ENCODE measurements around the gene GNB2.
A peak's percentile ranks its signal among the peaks of the same experiment; 100 is the strongest.

Gene GNB2

GRCh38 chr7:100687261-100687660, 13.7 kb downstream of the GNB2 start:
- no peak for DNase-seq (ENCODE audit: low read depth)
- TF ChIP-seq, protein P1, sequence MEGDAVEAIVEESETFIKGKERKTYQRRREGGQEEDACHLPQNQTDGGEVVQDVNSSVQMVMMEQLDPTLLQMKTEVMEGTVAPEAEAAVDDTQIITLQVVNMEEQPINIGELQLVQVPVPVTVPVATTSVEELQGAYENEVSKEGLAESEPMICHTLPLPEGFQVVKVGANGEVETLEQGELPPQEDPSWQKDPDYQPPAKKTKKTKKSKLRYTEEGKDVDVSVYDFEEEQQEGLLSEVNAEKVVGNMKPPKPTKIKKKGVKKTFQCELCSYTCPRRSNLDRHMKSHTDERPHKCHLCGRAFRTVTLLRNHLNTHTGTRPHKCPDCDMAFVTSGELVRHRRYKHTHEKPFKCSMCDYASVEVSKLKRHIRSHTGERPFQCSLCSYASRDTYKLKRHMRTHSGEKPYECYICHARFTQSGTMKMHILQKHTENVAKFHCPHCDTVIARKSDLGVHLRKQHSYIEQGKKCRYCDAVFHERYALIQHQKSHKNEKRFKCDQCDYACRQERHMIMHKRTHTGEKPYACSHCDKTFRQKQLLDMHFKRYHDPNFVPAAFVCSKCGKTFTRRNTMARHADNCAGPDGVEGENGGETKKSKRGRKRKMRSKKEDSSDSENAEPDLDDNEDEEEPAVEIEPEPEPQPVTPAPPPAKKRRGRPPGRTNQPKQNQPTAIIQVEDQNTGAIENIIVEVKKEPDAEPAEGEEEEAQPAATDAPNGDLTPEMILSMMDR (conservative IDR thresholded peaks at IDR 0.05; ENCODE audit: low read depth, low read length): no peak
- H3K4me3 ChIP-seq (ENCODE audit: low read depth, low read length): no peak overlapping the region

- TF ChIP-seq, protein P1 (conservative IDR thresholded peaks at IDR 0.05; ENCODE audit: low read depth, low read length): no peak
- no peak overlapping the region for H3K4me3 ChIP-seq (ENCODE audit: low read depth, low read length)
- DNase-seq (ENCODE audit: low read depth): peak; percentile 34
These were observed 14.3 kb downstream of the GNB2 start for GRCh38 chr7:100687751-100688300.

DNA sequence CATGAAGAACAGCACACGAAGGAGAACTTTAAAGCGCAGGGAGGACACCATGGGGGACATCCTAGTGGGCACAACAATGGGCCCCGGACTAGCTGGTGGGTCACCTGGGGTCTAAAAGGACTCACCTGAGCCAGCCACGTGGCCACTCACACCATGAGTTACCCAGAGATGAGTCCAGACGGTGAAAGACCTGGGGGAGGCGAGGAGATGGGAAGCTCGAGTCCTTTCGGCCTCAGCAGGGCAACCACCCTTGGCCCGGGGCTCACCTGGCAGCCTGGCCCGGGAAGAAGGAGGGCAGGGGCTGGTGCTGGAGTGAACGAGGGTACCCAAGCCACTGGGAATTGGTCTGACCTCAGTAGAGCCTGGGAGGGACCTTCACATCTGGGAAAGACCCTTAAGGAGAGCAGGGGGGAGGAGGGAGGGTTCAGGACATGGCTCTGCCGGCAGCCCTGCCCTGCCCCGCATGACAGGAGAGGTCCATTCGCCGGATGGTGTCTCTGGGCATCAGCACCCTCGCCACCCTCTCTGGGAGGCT, 14.9 kb downstream of the GNB2 start:
- H3K4me3 ChIP-seq (ENCODE audit: low read depth, low read length): no peak overlapping the region
- DNase-seq (ENCODE audit: low read depth): no peak
- TF ChIP-seq, protein P1 (conservative IDR thresholded peaks at IDR 0.05; ENCODE audit: low read depth, low read length): no peak

GRCh38 chr7:100689230-100690135, 15.9 kb downstream of the GNB2 start:
- no peak overlapping the region for H3K4me3 ChIP-seq (ENCODE audit: low read depth, low read length)
- TF ChIP-seq, protein P1 (conservative IDR thresholded peaks at IDR 0.05; ENCODE audit: low read depth, low read length): no peak
- no peak for DNase-seq (ENCODE audit: low read depth)

GRCh38 chr7:100691676-100692577, 18.4 kb downstream of the GNB2 start:
- peak; percentile 79 for DNase-seq (ENCODE audit: low read depth)
- H3K4me3 ChIP-seq (ENCODE audit: low read depth, low read length): peak overlapping the region; percentile 34
- TF ChIP-seq, protein P1 (conservative IDR thresholded peaks at IDR 0.05; ENCODE audit: low read depth, low read length): peak; percentile 88

DNA sequence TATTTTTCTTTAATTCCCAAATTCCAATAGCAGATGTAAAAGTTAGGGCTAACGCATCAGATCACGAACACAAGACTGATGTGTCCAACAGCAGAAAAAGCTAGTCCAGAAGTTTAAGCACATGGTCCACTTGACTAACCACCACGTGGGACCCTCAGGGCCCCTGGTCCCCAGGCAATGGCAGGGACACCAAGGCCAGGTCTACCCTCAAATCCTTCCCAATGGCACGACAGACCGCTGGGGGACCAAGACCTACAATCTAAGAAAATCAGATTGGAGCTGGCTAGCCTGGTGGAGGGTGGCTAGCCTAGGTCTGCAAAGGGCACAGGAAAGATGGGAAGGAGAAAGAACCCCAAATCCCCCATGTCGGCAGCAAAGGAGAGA, 19.0 kb downstream of the GNB2 start:
- peak overlapping the region; percentile 72 for H3K4me3 ChIP-seq (ENCODE audit: low read depth, low read length)
- DNase-seq (ENCODE audit: low read depth): no peak
- TF ChIP-seq, protein P1 (conservative IDR thresholded peaks at IDR 0.05; ENCODE audit: low read depth, low read length): no peak
